Karpas-422 (cell line): ENCODE data around the gene KCNAB1. TPM values are rescaled to one million over a fixed set of nuclear protein-coding genes. Genes with fewer than 3 reads are reported as not detected.

Experiments
- DNase-seq: peaks from one replicate; pipeline ENCODE4 v3.0.0-alpha.2; 2015
- H2AFZ ChIP-seq: fragments of 200-600 bp; sonication (generic); 2 replicates; pipeline ENCODE4 v1.6.1; 2014; ENCODE audit warnings: antibody characterized with exemption, low read length, mixed read lengths
- H3K27ac ChIP-seq: fragments of 200-600 bp; sonication (generic); 2 replicates; pipeline ENCODE4 v1.5.1; 2014; ENCODE audit warnings: mild to moderate bottlenecking, low read length, moderate library complexity
- H3K27me3 ChIP-seq: fragments of 200-600 bp; sonication (generic); 2 replicates; pipeline ENCODE4 v1.6.1; 2014; ENCODE audit warnings: low read length, mixed read lengths
- H3K36me3 ChIP-seq: fragments of 200-600 bp; sonication (generic); 2 replicates; pipeline ENCODE4 v1.6.1; 2014; ENCODE audit warnings: low read length, mixed read lengths; ENCODE audit not compliant: insufficient read depth
- H3K4me1 ChIP-seq: fragments of 200-600 bp; sonication (generic); 2 replicates; pipeline ENCODE4 v1.6.1; 2014; ENCODE audit warnings: mild to moderate bottlenecking, low read length, mixed read lengths
- H3K4me2 ChIP-seq: fragments of 200-600 bp; sonication (generic); 2 replicates; pipeline ENCODE4 v1.6.1; 2014; ENCODE audit warnings: low read length, low read depth, mild to moderate bottlenecking; ENCODE audit not compliant: poor library complexity, severe bottlenecking
- H3K4me3 ChIP-seq: fragments of 200-600 bp; sonication (generic); 2 replicates; pipeline ENCODE4 v1.5.1; 2014; ENCODE audit warnings: mild to moderate bottlenecking, antibody characterized with exemption, low read length, mixed read lengths
- H3K79me2 ChIP-seq: fragments of 200-600 bp; sonication (generic); 2 replicates; pipeline ENCODE4 v1.6.1; 2014; ENCODE audit warnings: mild to moderate bottlenecking, low read length, mixed read lengths
- H3K9ac ChIP-seq: fragments of 200-600 bp; sonication (generic); 2 replicates; pipeline ENCODE4 v1.6.0; 2014; ENCODE audit warnings: low read length
- H3K9me2 ChIP-seq: fragments of 200-600 bp; sonication (generic), shearing (Covaris generic); replicated peaks from 2 replicates; pipeline ENCODE4 v1.6.0; 2014; ENCODE audit warnings: mild to moderate bottlenecking, low read length, moderate library complexity; ENCODE audit not compliant: insufficient read depth
- H3K9me3 ChIP-seq: fragments of 300-700, 200-600 bp; sonication (generic); 2 replicates; pipeline ENCODE4 v1.6.1; 2014; ENCODE audit warnings: low read length, mixed read lengths
- H4K20me1 ChIP-seq: fragments of 200-600 bp; sonication (generic); 2 replicates; pipeline ENCODE4 v1.6.1; 2014; ENCODE audit warnings: mild to moderate bottlenecking, antibody characterized with exemption, low read length, low read depth; ENCODE audit not compliant: insufficient read depth
- total RNA-seq: library from RNA; depleted of rRNA; stranded (reverse); fragments of >200 nt; shearing (Covaris generic); gene quantifications from 2 replicates; pipeline ENCODE4 v1.2.3, GENCODE V29; 2014; ENCODE audit warnings: low replicate concordance

The KCNAB1 gene
- total RNA-seq, 1 experiment from 2014 or later = not detected

GRCh38 chr3:156479604-156480003 lies 359.2 kb downstream of the KCNAB1 start:
- Histone ChIP-seq H3K4me3 (no peak overlapping the region), H3K9me2 (no peaks in the 10 kb centered on the region), H3K4me1 (peaks cover 13% of the 10 kb centered on the region), H2AFZ (no peak overlapping the region), H4K20me1 (no peaks in the 10 kb centered on the region), H3K4me2 (no peak overlapping the region), H3K79me2 (no peaks in the 10 kb centered on the region), H3K36me3 (no peaks in the 10 kb centered on the region), H3K9ac (no peak overlapping the region), H3K27me3 (no peaks in the 10 kb centered on the region), H3K27ac (no peak overlapping the region), H3K9me3 (no peaks in the 10 kb centered on the region)
- no peak for DNase-seq

GRCh38 chr3:156480949-156481348 lies 360.6 kb downstream of the KCNAB1 start:
- no peak overlapping the region for H3K4me3 ChIP-seq
- H3K27ac ChIP-seq = no peak overlapping the region
- H3K27me3 ChIP-seq = no peaks in the 10 kb centered on the region
- H4K20me1 ChIP-seq = no peaks in the 10 kb centered on the region
- no peaks in the 10 kb centered on the region for H3K9me2 ChIP-seq
- H3K4me2 ChIP-seq = no peak overlapping the region
- DNase-seq = no peak
- H3K9me3 ChIP-seq = no peaks in the 10 kb centered on the region
- peaks cover 16% of the 10 kb centered on the region for H3K4me1 ChIP-seq
- H2AFZ ChIP-seq = no peak overlapping the region
- no peaks in the 10 kb centered on the region for H3K79me2 ChIP-seq
- H3K9ac ChIP-seq = no peak overlapping the region
- no peaks in the 10 kb centered on the region for H3K36me3 ChIP-seq

GRCh38 chr3:156483002-156483401 lies 362.6 kb downstream of the KCNAB1 start:
- DNase-seq = no peak
- H3K9me2 ChIP-seq = no peaks in the 10 kb centered on the region
- no peaks in the 10 kb centered on the region for H3K79me2 ChIP-seq
- no peak overlapping the region for H3K4me3 ChIP-seq
- peaks cover 16% of the 10 kb centered on the region for H3K4me1 ChIP-seq
- no peaks in the 10 kb centered on the region for H3K9me3 ChIP-seq
- H3K4me2 ChIP-seq = no peak overlapping the region
- no peak overlapping the region for H3K27ac ChIP-seq
- H3K9ac ChIP-seq = no peak overlapping the region
- H4K20me1 ChIP-seq = no peaks in the 10 kb centered on the region
- no peak overlapping the region for H2AFZ ChIP-seq
- H3K27me3 ChIP-seq = no peaks in the 10 kb centered on the region
- no peaks in the 10 kb centered on the region for H3K36me3 ChIP-seq

- H4K20me1 ChIP-seq = no peaks in the 10 kb centered on the region
- no peaks in the 10 kb centered on the region for H3K27me3 ChIP-seq
- no peak overlapping the region for H3K9ac ChIP-seq
- H3K36me3 ChIP-seq = no peaks in the 10 kb centered on the region
- H3K9me2 ChIP-seq = no peaks in the 10 kb centered on the region
- H3K27ac ChIP-seq = no peak overlapping the region
- no peak overlapping the region for H2AFZ ChIP-seq
- H3K9me3 ChIP-seq = no peaks in the 10 kb centered on the region
- H3K79me2 ChIP-seq = no peaks in the 10 kb centered on the region
- no peak overlapping the region for H3K4me3 ChIP-seq
- DNase-seq = no peak
- H3K4me2 ChIP-seq = no peak overlapping the region
- H3K4me1 ChIP-seq = peaks cover 16% of the 10 kb centered on the region
Measured at GRCh38 chr3:156483426-156483825, 363.0 kb downstream of the KCNAB1 start.

GRCh38 chr3:156483961-156484787 lies 363.8 kb downstream of the KCNAB1 start:
- H3K9me3 ChIP-seq = no peaks in the 10 kb centered on the region
- H2AFZ ChIP-seq = no peak overlapping the region
- H3K9ac ChIP-seq = no peak overlapping the region
- no peaks in the 10 kb centered on the region for H3K27me3 ChIP-seq
- no peaks in the 10 kb centered on the region for H3K9me2 ChIP-seq
- H3K4me3 ChIP-seq = no peak overlapping the region
- H3K27ac ChIP-seq = no peak overlapping the region
- H3K4me1 ChIP-seq = peaks cover 16% of the 10 kb centered on the region
- no peak overlapping the region for H3K4me2 ChIP-seq
- H3K36me3 ChIP-seq = no peaks in the 10 kb centered on the region
- H4K20me1 ChIP-seq = no peaks in the 10 kb centered on the region
- no peaks in the 10 kb centered on the region for H3K79me2 ChIP-seq
- DNase-seq = no peak

- Histone ChIP-seq H3K9me3 (no peaks in the 10 kb centered on the region), H3K79me2 (no peaks in the 10 kb centered on the region), H3K9ac (no peak overlapping the region), H3K4me3 (no peak overlapping the region), H3K27me3 (no peaks in the 10 kb centered on the region), H3K4me1 (peaks cover 12% of the 10 kb centered on the region), H2AFZ (no peak overlapping the region), H3K36me3 (no peaks in the 10 kb centered on the region), H3K27ac (no peak overlapping the region), H3K4me2 (no peak overlapping the region), H4K20me1 (no peaks in the 10 kb centered on the region), H3K9me2 (no peaks in the 10 kb centered on the region)
- DNase-seq = no peak
Measured at GRCh38 chr3:156488767-156489166, 368.4 kb downstream of the KCNAB1 start.

- Histone ChIP-seq H4K20me1 (no peaks in the 10 kb centered on the region), H3K36me3 (no peaks in the 10 kb centered on the region), H3K9me2 (no peaks in the 10 kb centered on the region), H3K27ac (no peak overlapping the region), H2AFZ (no peak overlapping the region), H3K9ac (no peak overlapping the region), H3K4me1 (peaks cover 5% of the 10 kb centered on the region), H3K27me3 (no peaks in the 10 kb centered on the region), H3K9me3 (no peaks in the 10 kb centered on the region), H3K4me3 (no peak overlapping the region), H3K79me2 (no peaks in the 10 kb centered on the region), H3K4me2 (no peak overlapping the region)
- DNase-seq = no peak
Measured at GRCh38 chr3:156489462-156489911, 369.1 kb downstream of the KCNAB1 start.

- H2AFZ ChIP-seq = no peak overlapping the region
- H3K4me2 ChIP-seq = no peak overlapping the region
- DNase-seq = no peak
Measured at GRCh38 chr3:156491192-156491591, 370.8 kb downstream of the KCNAB1 start.

More at GRCh38 chr3:156491192-156491591, 370.8 kb downstream of the KCNAB1 start:
- Histone ChIP-seq H3K79me2 (no peaks in the 10 kb centered on the region), H3K4me3 (no peak overlapping the region), H3K9me3 (no peaks in the 10 kb centered on the region), H4K20me1 (no peaks in the 10 kb centered on the region), H3K27me3 (no peaks in the 10 kb centered on the region), H3K9ac (no peak overlapping the region), H3K9me2 (no peaks in the 10 kb centered on the region), H3K36me3 (no peaks in the 10 kb centered on the region), H3K4me1 (no peaks in the 10 kb centered on the region), H3K27ac (no peak overlapping the region)
